D721Med (cell line): ENCODE results near the gene TRAPPC6A.

Source experiments
- DNase-seq: peaks from one replicate; pipeline ENCODE4 v3.0.0; 2011; ENCODE audit warnings: low spot score; ENCODE audit not compliant: insufficient read length
- FAIRE-seq: peaks from 2 replicates; lab custom pipeline; 2011; peaks lifted over from hg19 to GRCh38; lab: Jason Lieb, UNC
- CTCF ChIP-seq: IDR thresholded peaks from 2 replicates; pipeline ENCODE4 v1.5.1; 2012; ENCODE audit warnings: mild to moderate bottlenecking, control low read depth; ENCODE audit not compliant: insufficient read depth; ENCODE audit errors: missing control alignments

The TRAPPC6A gene

GRCh38 chr19:45170146-45171106 lies 7.6 kb downstream of the TRAPPC6A start:
- no peak for TF ChIP-seq CTCF
- DNase-seq: no peak
- no peak for FAIRE-seq

GRCh38 chr19:45169602-45170001 lies 8.4 kb downstream of the TRAPPC6A start:
- no peak for TF ChIP-seq CTCF
- DNase-seq (no peak), FAIRE-seq (no peak)

GRCh38 chr19:45168767-45169351 lies 9.2 kb downstream of the TRAPPC6A start:
- DNase-seq: no peak
- no peak for TF ChIP-seq CTCF
- FAIRE-seq: no peak

- no peak for FAIRE-seq
- DNase-seq: no peak
- no peak for TF ChIP-seq CTCF
Observed at GRCh38 chr19:45166723-45167252, 11.2 kb downstream of the TRAPPC6A start.

GRCh38 chr19:45164577-45165335 lies 13.3 kb downstream of the TRAPPC6A start:
- DNase-seq (no peak), FAIRE-seq (no peak)
- TF ChIP-seq CTCF: no peak

- DNase-seq: no peak
- no peak for TF ChIP-seq CTCF
- FAIRE-seq: no peak
Observed at GRCh38 chr19:45163751-45164460, 14.1 kb downstream of the TRAPPC6A start.
